NCI-H2107 treated with DMSO at 0.1 percent for 48 hours (cell line): ENCODE measurements around the gene ST6GALNAC6.

ENCODE experiments used
- DNase-seq: peaks from one replicate; lab custom pipeline; 2025; ENCODE audit not compliant: unreplicated experiment; lab: John Stamatoyannopoulos, UW

ST6GALNAC6 gene

GRCh38 chr9:127934986-127935385 is 35.6 kb upstream of the ST6GALNAC6 start:
- no peak for DNase-seq

- no peak for DNase-seq
These were observed 34.8 kb upstream of the ST6GALNAC6 start for GRCh38 chr9:127934248-127934647.

DNA sequence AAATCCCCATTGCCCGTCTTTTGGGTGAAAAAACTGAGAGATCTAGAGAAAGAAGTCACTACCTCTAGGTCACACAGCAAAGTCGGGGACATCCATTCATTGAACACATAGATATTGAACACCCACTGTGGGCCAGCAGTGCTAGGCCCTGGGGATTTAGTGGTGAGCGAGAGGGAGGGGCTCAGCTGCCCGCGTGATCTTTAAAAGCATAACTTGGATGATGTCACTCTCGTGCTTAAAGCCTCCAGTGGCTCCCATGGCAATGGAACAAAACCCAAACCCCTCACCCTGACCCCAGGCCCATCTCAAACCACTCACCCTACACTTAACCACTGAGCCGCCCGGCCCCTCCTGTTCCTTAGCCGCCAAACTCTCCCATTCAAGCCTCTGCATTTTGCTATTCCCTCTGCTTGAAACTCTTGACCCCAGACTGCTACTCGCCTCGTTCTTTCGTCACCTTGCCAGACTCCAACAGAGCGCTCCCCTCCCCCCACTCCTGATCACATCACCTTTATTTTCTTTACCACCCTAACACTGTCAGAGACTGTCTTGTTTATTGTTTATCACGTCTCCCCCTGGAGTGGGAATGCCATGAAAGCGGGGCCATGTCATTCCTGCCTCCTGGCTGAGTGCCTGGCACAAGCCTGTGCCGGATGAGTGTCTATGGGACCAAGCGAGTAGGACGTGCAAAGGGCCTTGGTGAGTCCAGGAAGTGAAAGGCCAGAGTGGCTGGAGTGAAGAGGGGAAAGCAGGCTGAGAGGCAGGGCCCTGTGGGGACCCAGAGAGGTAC is 31.9 kb upstream of the ST6GALNAC6 start:
- DNase-seq = peak; percentile 85

DNA sequence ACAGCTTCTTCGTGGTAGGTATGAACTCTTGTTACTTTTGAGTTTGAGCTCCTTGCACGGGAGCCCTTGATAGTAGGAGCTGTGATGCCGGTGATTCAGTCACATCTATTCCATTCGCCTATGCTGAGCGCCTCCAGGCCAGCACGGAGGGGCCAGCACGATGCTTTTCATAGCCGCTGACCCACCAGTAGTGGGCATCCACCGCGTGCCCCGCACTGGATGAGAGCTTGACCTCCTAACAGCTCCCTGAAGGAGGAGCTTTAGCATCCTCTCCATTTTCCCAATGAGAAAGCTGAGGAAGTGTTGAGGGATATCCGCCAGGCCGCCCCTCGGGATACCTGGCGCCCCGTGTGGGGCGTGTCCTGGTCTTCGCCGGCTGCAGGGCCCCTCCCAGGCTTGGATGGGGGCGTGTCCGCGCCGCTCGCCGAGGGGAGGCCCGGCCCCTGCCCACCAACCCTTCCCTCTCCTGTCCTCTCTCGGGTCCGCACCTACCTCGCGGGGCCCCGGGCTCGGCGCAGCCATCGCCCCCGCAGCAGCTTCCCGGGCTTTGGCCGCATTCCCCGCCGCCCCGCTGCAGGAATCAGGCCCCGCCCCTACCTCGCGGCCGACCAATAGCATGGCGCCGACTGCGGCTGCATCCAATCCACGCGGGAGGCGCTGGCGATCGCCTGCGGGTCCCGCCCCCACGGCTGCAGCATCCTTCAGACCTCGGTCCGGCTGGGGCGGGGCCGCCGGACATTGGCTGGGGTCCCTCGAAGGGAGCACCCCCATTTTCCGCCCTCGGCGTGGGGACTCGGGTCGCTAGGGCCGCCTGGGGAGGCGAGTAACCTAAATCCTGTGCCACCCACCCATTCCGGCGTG is 31.1 kb upstream of the ST6GALNAC6 start, which contains the start of gene PIP5KL1:
Gene PIP5KL1 (minus strand): TSS at position 547 of the 861 bp plus-strand sequence. CDS start 25 bp downstream, at position 522.
- no peak for DNase-seq

GRCh38 chr9:127929625-127929979 is 30.2 kb upstream of the ST6GALNAC6 start:
- DNase-seq = no peak

DNA sequence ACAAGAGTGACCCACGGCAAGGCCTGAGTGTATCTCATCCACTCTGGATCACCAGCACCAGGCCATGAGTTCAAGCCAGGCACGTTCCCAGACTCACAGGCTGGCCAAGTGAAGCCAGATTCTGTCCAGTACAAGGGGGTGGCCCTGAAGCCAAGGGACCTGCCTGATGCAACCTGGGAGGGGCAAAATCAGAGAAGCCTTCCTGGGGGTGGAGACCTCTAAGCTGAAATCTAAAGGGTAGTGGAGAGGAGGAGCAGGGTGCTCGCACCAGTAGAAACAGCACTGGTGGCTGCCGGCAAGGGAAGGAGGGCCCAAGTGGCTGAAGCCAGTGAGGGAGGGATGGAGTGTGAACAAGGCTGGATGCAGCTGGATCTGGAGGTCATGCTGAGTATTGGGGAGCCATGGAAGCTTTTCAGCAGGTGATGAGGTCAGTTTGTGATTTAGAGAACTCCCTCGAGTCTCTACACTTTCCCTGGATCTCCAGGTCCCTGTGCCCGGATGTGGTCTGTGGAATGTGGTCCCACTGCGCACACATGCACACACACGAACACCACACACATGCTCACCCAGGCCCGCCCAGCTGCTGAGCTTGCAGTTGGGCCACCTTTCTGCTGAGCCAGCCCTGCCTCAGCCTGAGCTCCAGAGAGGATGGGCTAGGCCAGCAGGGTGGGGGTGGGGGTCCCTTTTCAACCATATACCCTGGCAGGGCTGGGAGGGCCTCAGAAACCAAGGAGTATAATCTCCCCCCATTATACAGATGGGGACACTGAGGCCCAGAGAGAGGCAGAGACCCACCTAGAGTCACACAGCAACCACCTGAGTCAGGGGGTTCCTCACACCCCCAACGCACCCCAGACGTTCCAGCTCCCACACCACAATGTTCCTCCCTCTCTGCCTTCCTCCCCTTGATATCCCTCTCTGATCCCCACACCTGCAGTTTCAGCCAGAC is 29.5 kb upstream of the ST6GALNAC6 start:
- DNase-seq = no peak

GRCh38 chr9:127927988-127928675 is 28.7 kb upstream of the ST6GALNAC6 start:
- DNase-seq = no peak

- no peak for DNase-seq
These were observed 28.0 kb upstream of the ST6GALNAC6 start for GRCh38 chr9:127927201-127927987.

DNA sequence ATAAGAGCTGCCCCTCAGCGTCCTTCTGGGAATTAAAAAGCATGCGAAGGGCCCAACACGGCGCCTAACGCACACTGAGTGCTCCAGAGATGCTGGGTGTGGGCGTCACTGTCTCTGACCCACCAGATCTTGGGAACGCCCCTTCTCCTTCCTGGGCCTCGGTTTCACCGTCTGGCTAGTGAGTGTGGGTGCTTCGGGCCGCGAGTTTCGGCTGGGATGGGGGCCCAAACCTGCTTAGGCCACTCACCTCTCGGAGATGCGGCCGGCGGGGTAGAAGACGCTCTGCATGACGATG is 27.4 kb upstream of the ST6GALNAC6 start:
- no peak for DNase-seq

DNA sequence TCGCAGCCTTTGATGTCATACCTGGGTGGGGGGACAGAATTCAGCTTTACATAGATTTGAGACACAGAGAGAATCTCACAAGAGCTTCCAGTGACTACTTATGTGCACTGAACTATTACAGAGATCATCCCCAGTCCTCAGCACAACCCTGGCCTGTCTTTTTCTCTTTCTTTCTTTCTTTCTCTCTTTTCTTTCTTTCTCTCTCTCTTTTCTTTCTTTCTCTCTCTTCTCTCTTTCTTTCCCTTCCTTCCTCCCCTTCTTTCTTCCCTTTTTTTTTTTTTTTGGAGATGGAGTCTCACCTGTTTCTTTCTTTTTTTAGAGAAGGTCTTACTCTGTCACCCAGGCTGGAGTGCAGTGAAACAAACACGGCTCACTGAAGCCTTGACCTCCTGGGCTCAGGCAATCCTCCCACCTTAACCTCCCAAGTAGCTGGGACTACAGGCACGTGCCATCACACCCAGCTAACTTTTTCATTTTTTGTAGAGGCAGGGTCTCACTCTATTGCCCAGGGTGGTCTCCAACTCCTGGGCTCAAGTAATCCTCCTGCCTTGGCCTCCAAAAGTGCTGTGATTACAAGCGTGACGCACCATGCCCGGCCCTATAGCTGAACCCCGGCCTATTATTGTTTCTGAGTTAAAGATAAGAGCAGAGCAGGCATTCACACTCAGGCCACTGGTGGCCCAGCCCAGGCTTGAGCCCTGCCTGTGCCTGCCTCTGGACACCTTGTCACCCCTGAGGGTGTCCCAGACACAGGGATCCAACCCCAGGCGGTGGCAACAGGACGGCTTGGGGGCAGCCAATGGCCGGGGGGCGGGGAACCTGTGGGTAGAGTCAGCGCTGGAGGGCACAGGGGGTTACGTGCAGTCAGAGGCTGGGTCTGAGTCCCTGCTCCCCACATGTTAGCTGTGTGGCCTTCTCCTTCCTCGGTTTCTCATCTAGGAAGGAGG is 26.8 kb upstream of the ST6GALNAC6 start:
- DNase-seq = no peak

DNA sequence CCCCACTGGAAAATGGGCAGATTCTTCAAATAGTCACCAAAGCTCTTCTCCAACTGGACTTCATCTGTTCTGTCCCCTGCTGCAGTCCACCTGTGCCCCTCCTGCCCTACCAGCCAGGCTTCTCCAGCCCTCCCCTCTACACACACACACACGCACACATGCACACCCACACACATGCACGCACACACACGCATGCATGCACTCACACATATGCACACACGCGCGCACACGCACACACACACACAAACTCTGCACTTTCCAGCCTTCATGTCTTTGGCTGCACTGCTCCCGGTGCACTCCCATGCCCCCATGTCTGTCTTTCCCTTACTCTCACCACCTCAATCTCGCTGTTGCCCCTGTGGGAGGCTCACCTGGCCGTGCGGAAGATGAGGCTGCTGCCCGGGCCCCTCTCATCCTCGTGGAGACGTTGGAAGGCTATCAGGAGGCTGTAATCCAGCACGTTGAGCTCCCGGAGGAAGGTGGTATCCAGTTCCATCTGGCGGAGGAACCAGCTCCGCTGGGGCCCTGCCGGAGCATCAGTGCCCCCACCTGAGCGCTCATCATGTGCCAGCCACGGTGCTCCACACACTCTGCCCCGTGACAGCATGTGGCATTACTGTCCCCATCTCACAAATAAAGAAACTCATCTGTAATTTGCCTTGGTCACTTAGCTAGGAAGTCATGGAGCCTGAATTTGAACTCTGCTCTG is 25.5 kb upstream of the ST6GALNAC6 start:
- DNase-seq = no peak

GRCh38 chr9:127923771-127924170 is 24.4 kb upstream of the ST6GALNAC6 start:
- no peak for DNase-seq

DNA sequence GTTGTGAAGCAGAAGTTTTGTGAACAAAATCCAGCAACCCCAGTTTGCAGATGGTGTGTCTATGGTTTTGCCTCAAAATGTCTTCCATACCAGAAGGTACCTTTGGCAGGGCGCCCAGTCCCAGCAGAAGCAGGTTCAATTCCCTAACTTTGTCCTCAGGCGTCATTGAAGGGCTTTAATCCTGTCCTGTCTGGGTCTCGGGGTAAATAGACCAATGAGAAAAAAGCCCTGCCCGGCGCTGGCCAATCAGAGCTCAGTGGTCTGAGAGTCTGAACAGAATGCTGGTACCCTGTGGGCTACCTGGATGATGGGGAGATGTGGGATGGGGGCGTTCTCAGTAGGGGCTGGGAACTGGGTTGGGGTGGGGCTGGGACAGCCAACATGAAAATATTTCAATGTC is 23.6 kb upstream of the ST6GALNAC6 start:
- no peak for DNase-seq

GRCh38 chr9:127921557-127922120 is 22.2 kb upstream of the ST6GALNAC6 start:
- no peak for DNase-seq

GRCh38 chr9:127920794-127921193 is 21.4 kb upstream of the ST6GALNAC6 start:
- no peak for DNase-seq

DNA sequence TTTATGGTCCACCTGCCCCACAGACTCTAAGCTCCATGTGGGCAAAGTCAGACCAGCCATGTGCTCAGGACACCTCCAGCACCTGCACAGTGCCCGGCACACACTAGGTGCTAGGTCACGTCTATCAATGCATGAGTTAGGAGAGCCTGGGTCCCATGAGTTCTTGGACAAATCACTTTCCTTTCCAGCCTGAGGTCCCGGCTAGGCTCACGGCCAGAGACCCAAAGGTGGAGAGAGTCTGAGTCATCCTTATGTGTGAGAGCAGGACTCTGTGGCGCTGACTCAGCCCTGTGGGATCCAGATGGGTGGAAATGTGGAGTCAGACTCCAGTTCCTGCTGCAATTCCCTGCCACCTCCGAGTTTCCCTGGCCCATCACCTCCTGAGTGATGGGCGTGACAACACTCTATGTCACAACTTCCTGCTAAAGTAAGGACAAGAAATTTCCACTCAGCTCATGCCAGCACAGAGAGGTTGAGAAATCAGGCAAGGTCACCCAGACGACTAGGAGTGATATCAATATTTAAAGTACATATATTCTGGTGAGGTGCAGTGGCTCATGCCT is 19.9 kb upstream of the ST6GALNAC6 start:
- no peak for DNase-seq
